Natural killer cell (primary cell): ENCODE data around the gene APCDD1L. TPM values are rescaled to one million over a fixed set of nuclear protein-coding genes. Genes with fewer than 3 reads are reported as not detected.

Source experiments
- ATAC-seq, 3 donors: fragments of 150-1000 bp in 2 of 3; fragments of 200-7000 bp in 1 of 3; cut with Tn5 transposase; 1 replicate in 1 of 3; 2 replicates in 2 of 3; pipeline ENCODE4 v1.10.0; 2021; ENCODE audit warnings: mild to moderate bottlenecking in 2 of 3, moderate library complexity in 2 of 3
- DNase-seq, 2 donors: peaks; one replicate each; pipeline versions ENCODE4 v3.0.0 to v3.0.0-alpha.2; 2013 to 2021; ENCODE audit warnings: mixed read lengths in 1 of 2
- H3K27ac ChIP-seq: one replicate; pipeline ENCODE4 v1.5.1; 2013; ENCODE audit warnings: mild to moderate bottlenecking, low read length
- H3K27me3 ChIP-seq: one replicate; pipeline ENCODE4 v1.6.1; 2013; ENCODE audit warnings: low read length; ENCODE audit not compliant: control insufficient read depth, insufficient read depth
- H3K36me3 ChIP-seq: one replicate; pipeline ENCODE4 v1.6.1; 2013; ENCODE audit warnings: low read length; ENCODE audit not compliant: control insufficient read depth, insufficient read depth
- H3K4me1 ChIP-seq: one replicate; pipeline ENCODE4 v1.6.1; 2013; ENCODE audit warnings: low read length; ENCODE audit not compliant: control insufficient read depth, insufficient read depth
- H3K4me3 ChIP-seq: one replicate; pipeline ENCODE4 v1.5.1; 2013; ENCODE audit warnings: low read length
- H3K9me3 ChIP-seq: one replicate; pipeline ENCODE4 v1.6.1; 2013; ENCODE audit warnings: low read length; ENCODE audit not compliant: control insufficient read depth, insufficient read depth
- H3K27ac Mint-ChIP-seq, 2 donors: one replicate each; pipeline ENCODE4 v1.8.0; 2022; ENCODE audit warnings: mild to moderate bottlenecking in 2 of 2, mixed read lengths in 2 of 2, moderate library complexity in 1 of 2
- H3K27me3 Mint-ChIP-seq, 2 donors: one replicate each; pipeline ENCODE4 v1.8.0; 2022; ENCODE audit warnings: low read depth in 2 of 2, mixed read lengths in 2 of 2
- H3K36me3 Mint-ChIP-seq: one replicate; pipeline ENCODE4 v1.8.0; 2022; ENCODE audit warnings: mixed read lengths
- H3K4me1 Mint-ChIP-seq, 2 donors: one replicate each; pipeline ENCODE4 v1.8.0; 2022; ENCODE audit warnings: mixed read lengths in 2 of 2
- H3K4me3 Mint-ChIP-seq: one replicate; pipeline ENCODE4 v1.8.0; 2022; ENCODE audit warnings: mild to moderate bottlenecking, moderate library complexity, mixed read lengths
- H3K9me3 Mint-ChIP-seq, 2 donors: one replicate each; pipeline ENCODE4 v1.8.0; 2022; ENCODE audit warnings: mixed read lengths in 2 of 2
- CTCF ChIP-seq: fragments of 200-600 bp; IDR thresholded peaks from one replicate; pipeline ENCODE4 v1.8.0; 2022; ENCODE audit warnings: antibody characterized with exemption
- WGBS: methylation state at CpG from one replicate; pipeline ENCODE4 v1.1.7; 2013; ENCODE audit warnings: missing lambda C conversion rate; ENCODE audit not compliant: insufficient coverage; 5-methylcytosine and 5-hydroxymethylcytosine counted together
- intact Hi-C: fragments of 100-400 bp; cut with micrococcal nuclease; formaldehyde crosslinking; loops from one replicate; pipeline ENCODE4 v1.14.2; 2022
- total RNA-seq, 4 donors: library from RNA; stranded (reverse); fragments of 120-200 nt in 1 of 4; gene quantifications; one replicate each; pipeline versions ENCODE4 v1.2.3 to v1.2.4, GENCODE V29; 2013 to 2022

Gene APCDD1L
- total RNA-seq, 3 donors from 2014 or later (not counting 1 experiment from before 2014, with no cell fraction given): not detected

GRCh38 chr20:58557733-58558342, 42.6 kb upstream of the APCDD1L start:
- Mint-ChIP-seq H3K36me3 (no peaks in the 10 kb centered on the region), H3K27me3 (peaks cover 15 to 39% of the 10 kb centered on the region in 2 donors), H3K4me1 (no peaks in the 10 kb centered on the region), H3K4me3 (no peak overlapping the region), H3K27ac (no peak overlapping the region), H3K9me3 (no peaks in the 10 kb centered on the region)
- Histone ChIP-seq H3K36me3 (no peaks in the 10 kb centered on the region), H3K4me3 (no peak overlapping the region), H3K27ac (no peak overlapping the region), H3K27me3 (no peaks in the 10 kb centered on the region), H3K9me3 (no peaks in the 10 kb centered on the region), H3K4me1 (no peaks in the 10 kb centered on the region)
- no peak for ATAC-seq
- intact Hi-C loops: no loop called here
- WGBS: 89% methylated on average over 9 of the region's 10 CpGs
- no peak for TF ChIP-seq CTCF
- DNase-seq: no peak

GRCh38 chr20:58556961-58557360, 41.8 kb upstream of the APCDD1L start:
- Histone ChIP-seq H3K4me1 (no peaks in the 10 kb centered on the region), H3K27ac (no peak overlapping the region), H3K27me3 (no peaks in the 10 kb centered on the region), H3K4me3 (no peak overlapping the region), H3K9me3 (no peaks in the 10 kb centered on the region), H3K36me3 (no peaks in the 10 kb centered on the region)
- no peak for TF ChIP-seq CTCF
- Mint-ChIP-seq H3K4me3 (no peak overlapping the region), H3K36me3 (no peaks in the 10 kb centered on the region), H3K9me3 (no peaks in the 10 kb centered on the region), H3K4me1 (no peaks in the 10 kb centered on the region), H3K27ac (no peak overlapping the region), H3K27me3 (peaks cover 15 to 47% of the 10 kb centered on the region in 2 donors)
- DNase-seq (no peak), ATAC-seq (no peak)
- WGBS: 83% methylated on average over 6 of the region's 6 CpGs
- intact Hi-C loops: no loop called here

- no peak for DNase-seq
- H3K27ac ChIP-seq: no peak overlapping the region
- ATAC-seq: no peak
- Mint-ChIP-seq H3K27ac (no peak overlapping the region), H3K4me3 (no peak overlapping the region), H3K27me3 (peaks cover 12 to 46% of the 10 kb centered on the region in 2 donors), H3K4me1 (no peaks in the 10 kb centered on the region), H3K36me3 (no peaks in the 10 kb centered on the region), H3K9me3 (no peaks in the 10 kb centered on the region)
- H3K36me3 ChIP-seq: no peaks in the 10 kb centered on the region
- H3K9me3 ChIP-seq: no peaks in the 10 kb centered on the region
- TF ChIP-seq CTCF: no peak
- no peaks in the 10 kb centered on the region for H3K27me3 ChIP-seq
- intact Hi-C loops: no loop called here
- no peaks in the 10 kb centered on the region for H3K4me1 ChIP-seq
- H3K4me3 ChIP-seq: no peak overlapping the region
- WGBS: 74% methylated on average over 3 of the region's 3 CpGs
Measured at GRCh38 chr20:58555078-58555765, 40.0 kb upstream of the APCDD1L start.
